ENCODE data around the gene BANF1. TPM values are rescaled to one million over a fixed set of nuclear protein-coding genes. Genes with fewer than 3 reads are reported as not detected.

Gene BANF1
- total and polyA plus RNA-seq, 2 of the 13 experiments (the other 11 are each of a cell fraction or from before 2014, with no cell fraction given): 40.5 to 86.5 TPM

DNA sequence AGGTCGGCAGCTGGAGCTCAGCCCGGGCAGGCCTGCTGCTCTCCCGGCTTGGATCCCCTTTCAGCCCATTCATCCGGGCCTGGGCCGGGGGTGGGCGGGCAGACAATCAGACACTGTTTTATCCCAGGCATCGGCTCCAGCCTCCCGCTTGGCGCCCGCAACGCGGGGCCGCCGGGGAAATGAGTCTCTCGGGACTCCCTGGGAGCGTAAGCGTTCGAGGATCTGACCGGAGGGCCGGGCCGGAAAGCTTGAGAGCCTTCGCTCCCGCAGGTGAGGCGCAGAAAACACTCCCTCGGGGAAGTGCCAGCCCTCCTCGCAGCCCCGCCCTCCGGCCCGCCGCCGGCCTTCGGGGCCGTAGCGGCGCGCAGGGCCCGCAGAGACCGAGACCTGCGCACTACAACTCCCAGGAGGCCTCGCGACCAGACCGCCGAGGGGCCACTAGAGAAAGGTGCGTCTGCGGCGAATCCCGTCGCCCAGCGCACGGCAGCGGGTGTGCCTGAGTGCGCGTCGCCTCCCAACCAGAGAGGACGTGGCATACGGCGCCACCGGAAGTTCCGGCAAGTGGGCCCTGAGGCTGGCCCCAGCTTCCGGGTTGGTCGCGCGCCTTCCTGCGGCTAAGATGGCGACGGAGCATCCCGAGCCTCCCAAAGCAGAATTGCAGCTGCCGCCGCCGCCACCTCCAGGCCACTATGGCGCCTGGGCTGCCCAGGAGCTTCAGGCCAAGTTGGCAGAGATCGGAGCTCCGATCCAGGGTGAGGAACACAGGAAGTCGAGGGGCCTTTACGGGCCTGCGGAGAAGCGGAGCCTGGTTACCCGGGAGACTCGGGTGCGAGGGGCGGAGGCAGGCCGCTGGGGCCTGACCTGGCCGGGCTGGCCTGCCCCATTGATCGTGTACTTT lies 49.7 kb downstream of the BANF1 start, which contains the start of gene SF3B2 (continued):
- TF ChIP-seq, protein P1, sequence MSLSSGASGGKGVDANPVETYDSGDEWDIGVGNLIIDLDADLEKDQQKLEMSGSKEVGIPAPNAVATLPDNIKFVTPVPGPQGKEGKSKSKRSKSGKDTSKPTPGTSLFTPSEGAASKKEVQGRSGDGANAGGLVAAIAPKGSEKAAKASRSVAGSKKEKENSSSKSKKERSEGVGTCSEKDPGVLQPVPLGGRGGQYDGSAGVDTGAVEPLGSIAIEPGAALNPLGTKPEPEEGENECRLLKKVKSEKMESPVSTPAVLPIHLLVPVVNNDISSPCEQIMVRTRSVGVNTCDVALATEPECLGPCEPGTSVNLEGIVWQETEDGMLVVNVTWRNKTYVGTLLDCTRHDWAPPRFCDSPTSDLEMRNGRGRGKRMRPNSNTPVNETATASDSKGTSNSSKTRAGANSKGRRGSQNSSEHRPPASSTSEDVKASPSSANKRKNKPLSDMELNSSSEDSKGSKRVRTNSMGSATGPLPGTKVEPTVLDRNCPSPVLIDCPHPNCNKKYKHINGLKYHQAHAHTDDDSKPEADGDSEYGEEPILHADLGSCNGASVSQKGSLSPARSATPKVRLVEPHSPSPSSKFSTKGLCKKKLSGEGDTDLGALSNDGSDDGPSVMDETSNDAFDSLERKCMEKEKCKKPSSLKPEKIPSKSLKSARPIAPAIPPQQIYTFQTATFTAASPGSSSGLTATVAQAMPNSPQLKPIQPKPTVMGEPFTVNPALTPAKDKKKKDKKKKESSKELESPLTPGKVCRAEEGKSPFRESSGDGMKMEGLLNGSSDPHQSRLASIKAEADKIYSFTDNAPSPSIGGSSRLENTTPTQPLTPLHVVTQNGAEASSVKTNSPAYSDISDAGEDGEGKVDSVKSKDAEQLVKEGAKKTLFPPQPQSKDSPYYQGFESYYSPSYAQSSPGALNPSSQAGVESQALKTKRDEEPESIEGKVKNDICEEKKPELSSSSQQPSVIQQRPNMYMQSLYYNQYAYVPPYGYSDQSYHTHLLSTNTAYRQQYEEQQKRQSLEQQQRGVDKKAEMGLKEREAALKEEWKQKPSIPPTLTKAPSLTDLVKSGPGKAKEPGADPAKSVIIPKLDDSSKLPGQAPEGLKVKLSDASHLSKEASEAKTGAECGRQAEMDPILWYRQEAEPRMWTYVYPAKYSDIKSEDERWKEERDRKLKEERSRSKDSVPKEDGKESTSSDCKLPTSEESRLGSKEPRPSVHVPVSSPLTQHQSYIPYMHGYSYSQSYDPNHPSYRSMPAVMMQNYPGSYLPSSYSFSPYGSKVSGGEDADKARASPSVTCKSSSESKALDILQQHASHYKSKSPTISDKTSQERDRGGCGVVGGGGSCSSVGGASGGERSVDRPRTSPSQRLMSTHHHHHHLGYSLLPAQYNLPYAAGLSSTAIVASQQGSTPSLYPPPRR (CRISPR knock-in tag; IDR thresholded peaks at IDR 0.05; ENCODE audit: borderline replicate concordance): peak; percentile 37
- no peak for TF ChIP-seq ATRX (CRISPR knock-in tag; IDR thresholded peaks at IDR 0.05; ENCODE audit: borderline replicate concordance)
- TF ChIP-seq GATAD1 (CRISPR knock-in tag; IDR thresholded peaks at IDR 0.05): peak; percentile 96
- peak; percentile 98 for TF ChIP-seq KAT8 (CRISPR knock-in tag; IDR thresholded peaks at IDR 0.05)
- TF ChIP-seq MTA1 (CRISPR knock-in tag; IDR thresholded peaks at IDR 0.05; ENCODE audit: borderline replicate concordance): no peak
- TF ChIP-seq IRF2 (CRISPR knock-in tag; IDR thresholded peaks at IDR 0.05): peak; percentile 86
- TF ChIP-seq ZNF607 (CRISPR knock-in tag; IDR thresholded peaks at IDR 0.05; ENCODE audit: borderline replicate concordance): peak; percentile 51
- no peak for TF ChIP-seq GATA4 (IDR thresholded peaks at IDR 0.05; ENCODE audit: borderline replicate concordance, low read depth)
- TF ChIP-seq ATF2 (CRISPR knock-in tag; IDR thresholded peaks at IDR 0.05): peak; percentile 79
- TF ChIP-seq ZNF331 (CRISPR knock-in tag; IDR thresholded peaks at IDR 0.05): peak; percentile 49; the same call in 1 of the 2 replicates
- TF ChIP-seq, protein P2, sequence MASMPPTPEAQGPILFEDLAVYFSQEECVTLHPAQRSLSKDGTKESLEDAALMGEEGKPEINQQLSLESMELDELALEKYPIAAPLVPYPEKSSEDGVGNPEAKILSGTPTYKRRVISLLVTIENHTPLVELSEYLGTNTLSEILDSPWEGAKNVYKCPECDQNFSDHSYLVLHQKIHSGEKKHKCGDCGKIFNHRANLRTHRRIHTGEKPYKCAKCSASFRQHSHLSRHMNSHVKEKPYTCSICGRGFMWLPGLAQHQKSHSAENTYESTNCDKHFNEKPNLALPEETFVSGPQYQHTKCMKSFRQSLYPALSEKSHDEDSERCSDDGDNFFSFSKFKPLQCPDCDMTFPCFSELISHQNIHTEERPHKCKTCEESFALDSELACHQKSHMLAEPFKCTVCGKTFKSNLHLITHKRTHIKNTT (CRISPR knock-in tag; IDR thresholded peaks at IDR 0.05): no peak
- TF ChIP-seq, protein P3, sequence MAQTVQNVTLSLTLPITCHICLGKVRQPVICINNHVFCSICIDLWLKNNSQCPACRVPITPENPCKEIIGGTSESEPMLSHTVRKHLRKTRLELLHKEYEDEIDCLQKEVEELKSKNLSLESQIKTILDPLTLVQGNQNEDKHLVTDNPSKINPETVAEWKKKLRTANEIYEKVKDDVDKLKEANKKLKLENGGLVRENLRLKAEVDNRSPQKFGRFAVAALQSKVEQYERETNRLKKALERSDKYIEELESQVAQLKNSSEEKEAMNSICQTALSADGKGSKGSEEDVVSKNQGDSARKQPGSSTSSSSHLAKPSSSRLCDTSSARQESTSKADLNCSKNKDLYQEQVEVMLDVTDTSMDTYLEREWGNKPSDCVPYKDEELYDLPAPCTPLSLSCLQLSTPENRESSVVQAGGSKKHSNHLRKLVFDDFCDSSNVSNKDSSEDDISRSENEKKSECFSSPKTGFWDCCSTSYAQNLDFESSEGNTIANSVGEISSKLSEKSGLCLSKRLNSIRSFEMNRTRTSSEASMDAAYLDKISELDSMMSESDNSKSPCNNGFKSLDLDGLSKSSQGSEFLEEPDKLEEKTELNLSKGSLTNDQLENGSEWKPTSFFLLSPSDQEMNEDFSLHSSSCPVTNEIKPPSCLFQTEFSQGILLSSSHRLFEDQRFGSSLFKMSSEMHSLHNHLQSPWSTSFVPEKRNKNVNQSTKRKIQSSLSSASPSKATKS (CRISPR knock-in tag; IDR thresholded peaks at IDR 0.05): no peak
- TF ChIP-seq ZBTB33 (CRISPR knock-in tag; IDR thresholded peaks at IDR 0.05): 0 out of 2 replicates have a peak, but pooled peaks have one; percentile 6
- TF ChIP-seq ZIK1 (CRISPR knock-in tag; IDR thresholded peaks at IDR 0.05; ENCODE audit: borderline replicate concordance, low read depth): peak; percentile 55; the same call in 1 of the 2 replicates
- TF ChIP-seq ATF7-NPFF (CRISPR knock-in tag; IDR thresholded peaks at IDR 0.05; ENCODE audit: low read depth): peak; percentile 38; the same call in 1 of the 2 replicates

Measured in HepG2 (cell line).